ENCODE results near the gene RGS8.

Gene RGS8, protein sequence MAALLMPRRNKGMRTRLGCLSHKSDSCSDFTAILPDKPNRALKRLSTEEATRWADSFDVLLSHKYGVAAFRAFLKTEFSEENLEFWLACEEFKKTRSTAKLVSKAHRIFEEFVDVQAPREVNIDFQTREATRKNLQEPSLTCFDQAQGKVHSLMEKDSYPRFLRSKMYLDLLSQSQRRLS

DNA sequence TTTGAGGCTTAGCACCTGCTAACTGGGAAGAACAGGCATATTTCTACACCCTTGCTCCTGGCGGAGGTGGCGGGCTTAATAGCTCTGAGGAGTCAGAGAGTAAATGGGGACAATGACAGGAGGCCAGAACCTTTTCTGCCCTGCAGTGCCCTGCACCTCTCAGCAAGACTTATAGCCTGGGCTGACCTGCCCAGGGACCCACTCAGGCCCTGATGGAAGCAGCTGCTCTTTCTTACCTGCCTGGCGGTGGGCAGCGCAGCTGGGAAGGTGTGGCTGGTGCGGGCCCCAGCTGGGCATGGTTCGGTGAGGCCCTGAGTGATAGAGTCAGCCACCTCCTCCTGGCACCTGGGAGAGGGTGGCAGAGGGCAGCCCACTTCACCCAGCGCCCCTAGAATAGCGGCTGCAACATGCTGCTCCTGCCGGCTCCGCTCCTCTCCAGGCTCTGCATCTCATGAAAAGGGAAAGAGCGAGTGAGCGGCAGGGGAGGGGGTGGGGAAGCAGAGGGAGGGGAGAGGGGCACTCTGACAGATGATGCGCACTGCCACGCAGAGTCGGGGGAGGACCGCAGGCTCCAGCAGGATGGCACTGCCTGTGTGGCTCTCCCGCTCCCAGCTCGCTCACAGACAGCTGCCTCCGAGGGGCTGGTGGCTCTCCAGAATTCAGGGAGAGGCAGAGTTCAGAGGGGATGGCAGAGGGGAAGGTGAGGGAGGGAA lies at the start of gene RGS8:
RGS8 (minus strand) TSS at position 472 of the 713 bp plus-strand sequence. CDS start 14,938 bp downstream, outside the sequence.
- DNase-seq, result no peak

DNA sequence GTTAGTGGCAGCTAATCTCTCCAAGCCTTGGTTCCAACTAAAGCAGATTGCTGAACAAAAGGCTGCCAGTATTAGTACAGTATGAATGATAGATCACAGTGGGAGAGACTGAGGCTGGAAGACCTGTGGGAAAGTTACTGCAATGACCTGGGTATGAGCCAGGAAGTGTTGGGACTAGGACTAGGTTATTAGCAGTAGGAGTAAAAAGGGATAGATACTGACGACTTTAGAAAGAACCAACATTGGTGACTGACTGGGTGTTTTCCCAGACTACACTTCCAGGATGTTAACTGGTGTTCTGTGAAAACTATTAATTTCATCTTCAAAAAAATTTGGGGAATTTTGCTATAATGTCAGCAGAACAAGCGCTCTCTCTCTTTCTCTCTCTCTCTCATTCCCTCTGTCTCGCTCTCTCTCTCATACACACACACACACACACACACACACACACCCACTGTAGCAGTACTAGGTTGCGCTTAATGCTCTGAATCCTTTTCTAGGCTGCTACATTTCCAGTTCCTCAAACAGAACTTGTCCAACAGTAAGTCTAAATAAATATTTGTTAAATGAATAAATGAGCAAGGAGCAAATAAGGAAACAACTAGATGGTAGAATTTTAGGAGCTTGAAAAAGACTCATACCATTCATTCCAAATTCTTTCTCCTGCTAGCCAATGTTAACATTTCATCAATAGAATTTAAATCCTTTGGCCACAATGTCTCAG lies 47.6 kb upstream of the RGS8 start:
- DNase-seq, result no peak

DNA sequence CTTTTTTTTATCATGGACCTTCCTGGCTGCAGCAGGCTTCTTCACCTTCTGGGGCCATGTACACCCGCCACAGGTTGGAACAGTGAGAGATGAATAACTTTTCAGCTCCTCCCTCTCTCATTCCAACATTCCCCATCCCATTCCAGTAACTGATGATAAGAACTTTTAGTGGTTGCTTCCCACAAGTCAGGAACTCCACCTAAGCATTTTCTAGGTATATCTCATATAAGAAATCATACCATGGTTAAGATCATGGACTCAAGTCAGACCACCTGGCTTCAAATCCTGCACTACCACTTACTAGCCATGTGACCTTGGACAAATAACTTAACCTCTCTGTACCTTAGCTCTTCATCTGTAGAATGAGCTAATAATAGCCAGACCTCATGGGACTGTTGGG lies 42.5 kb upstream of the RGS8 start:
- DNase-seq, result no peak

DNA sequence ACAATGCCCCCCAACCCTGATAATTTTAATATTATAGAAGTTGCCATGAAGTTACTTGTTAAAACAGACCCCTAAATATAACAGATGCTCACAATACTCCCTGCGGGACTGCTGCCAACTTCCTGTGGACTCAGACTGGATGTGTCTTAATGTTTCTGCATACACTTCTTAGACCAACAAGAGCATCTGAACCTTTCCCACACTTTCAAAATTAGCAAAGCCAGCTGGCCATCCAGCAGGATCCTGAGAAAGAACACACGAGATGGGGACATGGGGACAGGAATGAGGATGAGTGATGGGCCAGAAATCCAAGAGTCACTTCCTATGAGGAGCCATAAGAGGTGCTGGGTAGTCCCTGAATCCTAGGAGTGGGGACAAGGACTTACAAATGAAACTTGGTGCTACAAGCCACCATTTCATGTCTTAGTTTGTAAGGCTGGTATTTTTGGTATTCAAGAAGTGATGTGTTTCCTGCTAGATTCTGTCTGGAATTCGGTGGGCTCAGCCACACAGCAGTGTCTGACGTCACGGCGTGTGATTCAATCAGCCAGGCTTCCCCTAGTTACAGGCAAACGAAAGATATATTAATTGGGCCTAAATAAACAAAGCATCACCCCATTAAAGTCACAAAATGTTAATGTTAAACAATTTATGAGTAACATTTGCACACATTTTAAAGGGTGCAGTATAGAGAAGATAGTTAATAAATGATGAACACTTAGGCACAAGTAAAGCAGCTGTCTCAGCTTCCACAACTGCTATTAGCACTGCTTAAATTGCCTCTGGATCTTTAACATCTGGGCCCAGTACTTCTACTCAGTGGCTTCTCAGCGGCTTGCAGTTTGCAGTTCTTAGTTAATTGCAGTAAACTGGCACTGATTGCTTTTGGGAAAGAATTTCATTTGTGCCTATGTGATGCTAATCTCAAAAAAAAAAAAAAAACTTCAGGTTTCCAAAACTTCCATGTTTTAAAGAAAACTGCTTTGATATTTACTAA lies 41.2 kb upstream of the RGS8 start:
- DNase-seq, result no peak

DNA sequence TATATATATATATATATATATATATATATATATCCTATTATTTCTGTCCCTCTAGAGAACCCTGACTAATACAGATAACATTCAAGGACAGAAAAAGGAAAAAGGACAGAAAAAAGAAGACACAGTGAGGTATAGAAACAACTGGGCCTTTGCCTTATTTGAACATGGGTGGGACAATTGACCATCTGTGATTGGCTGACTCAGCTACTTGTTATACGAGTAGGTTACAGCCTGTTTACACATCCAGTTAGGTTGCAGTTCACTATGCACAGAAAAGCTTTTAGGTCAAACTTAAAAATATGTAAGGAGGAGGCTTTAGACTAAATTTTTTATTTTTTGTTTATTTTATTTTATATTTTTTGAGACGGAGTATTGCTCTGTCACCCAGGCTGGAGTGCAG lies 39.8 kb upstream of the RGS8 start:
- no peak for DNase-seq

DNA sequence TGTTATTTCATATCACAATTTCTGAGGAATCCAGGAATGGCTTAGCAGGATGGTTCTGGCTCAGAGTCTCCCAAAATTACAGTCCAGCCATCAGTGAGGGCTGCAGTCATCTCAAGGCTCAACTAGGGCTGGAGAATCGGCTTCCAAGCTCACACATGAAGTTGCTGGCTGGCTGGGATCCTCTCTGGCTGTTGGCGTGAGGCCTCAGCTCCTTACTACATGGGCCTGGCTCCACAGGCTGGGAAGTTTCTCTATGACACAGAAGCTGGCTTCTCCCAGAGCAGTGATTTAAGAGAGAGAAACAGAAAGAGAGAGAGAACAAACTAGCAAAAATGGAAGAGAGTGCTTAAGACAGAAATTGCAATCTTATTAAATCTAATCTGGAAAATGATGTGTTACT lies 38.8 kb upstream of the RGS8 start:
- no peak for DNase-seq

DNA sequence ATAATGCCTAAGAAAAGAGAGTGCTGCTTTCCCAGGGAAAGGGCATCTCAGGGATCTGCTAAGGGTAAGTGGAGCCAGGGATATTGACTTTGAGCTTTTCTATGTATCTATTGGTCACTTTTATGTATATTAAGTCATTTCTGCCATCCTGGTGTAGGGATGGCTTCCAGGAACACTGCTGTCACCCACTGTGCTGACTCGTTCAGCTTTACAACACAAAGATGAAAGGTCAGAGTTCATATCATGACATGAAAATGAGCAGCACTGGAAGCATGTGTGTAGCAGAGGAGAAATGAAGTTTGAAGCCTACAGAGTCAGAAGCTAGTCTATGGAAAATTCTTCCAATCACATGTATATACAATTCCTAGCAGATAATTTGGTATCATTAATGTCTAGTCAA lies 37.1 kb upstream of the RGS8 start:
- DNase-seq, result no peak

DNA sequence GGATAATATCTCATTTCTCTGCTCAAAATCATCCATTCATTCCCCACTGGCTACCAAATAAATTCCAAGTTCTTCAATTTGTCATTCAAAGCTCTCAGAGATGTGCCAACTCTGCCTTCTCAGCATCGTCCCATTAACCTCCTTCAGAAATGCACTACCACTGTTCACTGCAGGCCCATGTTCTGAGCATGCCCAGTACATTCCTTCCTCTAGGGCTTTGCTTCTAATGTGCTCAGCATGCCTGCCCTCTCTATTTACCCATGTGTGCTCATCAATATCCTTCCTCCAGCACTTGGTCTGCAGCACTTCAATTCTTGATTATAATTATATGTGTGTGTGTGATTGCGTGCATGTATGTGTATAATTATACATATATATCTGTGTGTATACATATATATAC lies 36.1 kb upstream of the RGS8 start:
- DNase-seq, result no peak

DNA sequence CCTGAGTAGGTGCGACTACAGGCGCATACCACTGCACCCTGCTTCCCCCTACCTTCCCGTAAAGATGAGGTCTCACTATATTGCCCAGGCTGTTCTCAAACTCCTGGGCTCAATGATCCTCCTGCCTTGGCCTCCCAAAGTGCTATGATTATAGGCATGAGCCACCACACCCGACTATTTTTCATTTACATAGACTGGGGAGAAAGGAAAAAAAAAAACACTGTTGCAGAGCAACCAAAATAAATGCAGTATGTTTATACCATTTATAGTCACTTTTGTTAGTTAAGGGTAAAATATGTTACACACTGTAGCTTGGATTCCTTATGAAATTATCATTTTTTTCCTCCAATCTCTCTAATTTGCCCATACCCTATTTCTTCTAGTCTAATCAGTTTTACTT lies 35.2 kb upstream of the RGS8 start:
- no peak for DNase-seq

DNA sequence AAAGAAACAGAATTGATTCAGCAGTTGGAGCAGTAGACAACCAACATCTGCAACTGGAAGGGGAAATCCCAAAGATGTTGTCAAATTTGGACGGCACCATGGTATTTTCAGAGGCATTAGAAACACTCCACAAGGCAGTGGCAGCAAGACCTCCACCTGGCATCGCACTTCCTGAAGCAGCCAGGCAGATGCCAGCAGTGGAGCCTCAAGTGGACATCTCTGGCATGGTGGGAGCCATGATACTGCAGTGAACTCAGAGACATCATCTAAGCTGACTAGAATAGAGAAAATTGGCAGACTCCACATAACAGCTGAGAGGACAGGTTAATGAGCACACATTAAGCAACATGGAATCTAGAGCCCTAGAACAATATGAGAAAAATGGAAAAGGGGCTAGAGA lies 33.9 kb upstream of the RGS8 start:
- no peak for DNase-seq

DNA sequence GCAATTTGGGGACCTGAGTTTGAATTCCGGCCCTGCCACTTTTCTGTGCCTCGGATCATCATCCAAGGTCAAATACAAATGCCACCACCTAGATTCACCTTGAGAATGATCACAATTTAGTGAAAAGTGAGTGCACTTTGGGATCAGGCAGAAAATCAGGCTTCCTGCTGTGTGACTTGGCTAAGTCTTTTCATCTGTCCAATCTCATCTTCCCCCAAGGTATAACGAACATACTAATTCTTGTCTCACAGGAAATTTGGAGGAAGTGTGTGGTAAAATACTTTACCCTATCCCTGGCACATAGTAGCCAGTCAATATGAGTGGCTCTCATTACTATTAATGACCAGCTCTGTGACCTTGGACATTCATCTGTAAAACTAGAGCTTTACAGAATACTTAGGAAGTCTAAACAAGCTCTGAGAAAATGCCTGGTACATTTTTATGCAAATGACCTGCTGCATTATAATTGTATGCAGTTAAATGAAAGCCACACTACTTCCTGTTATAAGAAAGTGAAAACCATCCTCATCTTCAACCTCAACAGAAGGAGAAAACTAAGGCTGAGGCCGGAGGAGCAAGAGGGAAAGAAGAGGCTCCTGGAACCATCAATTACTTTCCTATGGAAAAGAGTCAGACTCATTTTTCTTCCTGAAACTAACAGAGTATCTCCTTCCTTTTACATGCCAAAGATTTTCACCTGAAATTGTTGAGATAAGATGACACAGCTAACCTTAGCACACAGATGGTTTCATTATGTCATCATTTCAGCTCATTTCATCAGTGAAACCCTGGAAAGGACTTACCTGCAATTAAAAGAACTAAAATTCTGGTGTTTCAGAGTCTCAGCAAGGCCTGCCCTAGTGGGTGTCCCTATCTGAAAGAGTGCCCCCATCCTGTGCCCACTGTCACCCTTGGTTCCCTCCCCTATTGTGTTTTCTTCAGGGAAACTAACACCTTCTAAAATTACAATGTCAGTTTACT lies 32.6 kb upstream of the RGS8 start:
- no peak for DNase-seq

DNA sequence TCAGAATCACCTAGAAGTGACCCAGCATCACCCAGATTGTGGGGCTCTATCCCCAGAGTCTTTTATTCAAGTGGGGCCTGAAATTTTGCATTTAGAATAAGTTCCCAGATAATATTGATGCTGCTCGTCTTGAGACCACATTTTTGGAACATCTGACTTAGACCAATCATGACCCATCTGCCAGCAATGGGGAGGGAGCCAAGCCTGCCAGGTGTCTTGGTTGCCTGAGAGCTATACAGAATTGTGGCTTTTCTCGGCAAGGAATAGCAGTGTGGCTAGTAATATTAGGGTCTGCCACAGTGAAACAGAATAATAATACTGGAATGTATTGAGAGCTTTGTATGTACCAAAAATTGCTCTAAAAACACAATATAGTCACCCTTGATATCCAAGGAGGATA lies 31.1 kb upstream of the RGS8 start:
- no peak for DNase-seq

DNA sequence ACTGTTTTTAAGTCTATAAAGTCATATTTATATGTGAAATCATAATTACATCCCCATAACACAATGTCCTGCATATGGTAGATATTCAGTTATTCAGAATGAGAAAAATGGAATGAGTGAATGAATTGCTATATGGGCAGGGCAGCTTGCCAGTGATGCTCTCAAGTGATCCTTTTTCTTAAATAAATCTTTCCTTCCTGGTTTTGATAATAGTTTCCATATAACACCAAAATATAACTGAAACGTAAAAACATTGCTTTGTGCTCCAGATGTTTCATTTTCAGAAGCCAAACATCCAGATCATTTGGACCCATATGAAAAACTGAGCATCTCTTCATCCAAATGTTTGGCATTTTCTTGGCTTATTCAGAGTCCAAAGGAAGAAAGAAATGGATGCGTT lies 30.2 kb upstream of the RGS8 start:
- no peak for DNase-seq

DNA sequence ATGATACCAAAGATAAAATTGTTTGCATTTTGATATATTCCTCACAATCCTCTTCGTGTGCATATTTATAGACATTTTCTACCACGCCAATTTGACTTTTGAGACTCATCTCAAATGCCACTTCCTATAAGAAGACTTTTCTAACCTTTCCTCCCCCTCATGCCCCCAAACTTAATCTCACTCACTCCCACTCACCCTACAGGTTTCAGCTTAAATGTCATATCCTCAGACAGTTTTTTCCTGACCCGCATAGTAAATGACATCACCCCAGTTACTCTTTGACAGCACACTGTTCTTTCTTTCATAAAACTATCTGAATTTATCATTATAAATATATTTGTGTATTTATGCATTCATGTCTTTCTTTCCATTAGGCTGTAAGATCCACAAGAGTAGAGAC lies 29.6 kb upstream of the RGS8 start:
- DNase-seq, result no peak

DNA sequence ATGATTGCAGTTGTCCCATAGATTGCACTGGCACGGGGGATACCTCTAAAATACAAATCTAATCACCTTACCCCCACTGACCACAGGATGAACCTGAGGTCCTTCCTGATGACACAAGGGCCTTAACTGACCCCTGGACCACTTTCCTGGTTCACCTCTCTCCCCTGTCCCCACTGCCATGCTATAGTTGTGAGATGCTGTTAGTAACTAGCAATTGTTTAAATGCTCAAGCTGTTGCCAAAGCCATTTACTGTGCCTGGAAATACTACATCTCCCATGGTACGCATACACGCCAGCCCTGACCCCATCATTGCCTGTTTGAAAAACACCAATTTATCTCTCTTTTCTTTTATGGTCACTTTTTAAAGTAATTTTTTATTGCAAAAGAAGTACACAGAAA lies 29.1 kb upstream of the RGS8 start:
- DNase-seq, result no peak

DNA sequence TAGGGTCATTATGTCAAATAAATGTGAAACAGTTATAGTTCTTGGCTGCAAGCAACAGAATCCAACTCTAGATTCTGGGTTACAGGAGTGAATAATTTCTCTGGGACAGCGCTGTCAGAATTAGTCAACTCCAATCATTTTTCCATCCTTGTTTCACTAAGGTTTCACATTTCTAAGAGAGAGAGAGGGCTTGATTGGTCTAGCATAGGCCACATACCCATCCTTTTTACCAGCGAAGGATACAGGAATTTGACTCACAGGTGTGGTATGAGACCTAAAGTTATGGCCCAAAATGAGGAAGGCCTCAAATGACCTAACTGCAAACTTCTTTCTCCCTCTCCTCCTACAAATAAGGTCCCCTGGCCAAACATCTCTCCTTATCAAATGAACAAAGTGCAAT lies 25.5 kb upstream of the RGS8 start:
- no peak for DNase-seq

DNA sequence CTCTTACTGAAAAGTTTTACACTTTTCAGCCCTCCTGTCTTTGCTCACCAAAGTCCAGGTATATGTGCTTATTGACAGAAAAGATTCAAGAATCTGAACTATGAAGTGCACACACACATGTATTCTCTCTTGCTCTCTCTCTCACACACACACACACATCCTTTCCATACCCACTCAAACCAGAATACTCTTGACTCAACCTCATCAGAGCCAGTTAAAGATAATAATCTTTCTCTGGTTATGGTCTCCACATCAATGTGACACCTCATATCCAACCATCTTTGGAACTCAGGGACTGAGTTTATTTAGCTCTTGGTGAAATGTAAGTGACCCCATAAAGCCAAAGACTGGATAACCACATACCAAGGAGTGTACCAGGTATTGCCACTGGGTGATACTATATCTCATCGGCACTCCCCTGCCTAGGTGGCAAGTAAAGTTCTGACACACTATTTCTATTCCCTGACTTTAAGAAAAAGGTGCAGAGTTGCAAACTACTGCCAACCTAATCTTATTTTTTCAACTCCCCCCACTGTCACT lies 24.9 kb upstream of the RGS8 start:
- DNase-seq, result no peak

DNA sequence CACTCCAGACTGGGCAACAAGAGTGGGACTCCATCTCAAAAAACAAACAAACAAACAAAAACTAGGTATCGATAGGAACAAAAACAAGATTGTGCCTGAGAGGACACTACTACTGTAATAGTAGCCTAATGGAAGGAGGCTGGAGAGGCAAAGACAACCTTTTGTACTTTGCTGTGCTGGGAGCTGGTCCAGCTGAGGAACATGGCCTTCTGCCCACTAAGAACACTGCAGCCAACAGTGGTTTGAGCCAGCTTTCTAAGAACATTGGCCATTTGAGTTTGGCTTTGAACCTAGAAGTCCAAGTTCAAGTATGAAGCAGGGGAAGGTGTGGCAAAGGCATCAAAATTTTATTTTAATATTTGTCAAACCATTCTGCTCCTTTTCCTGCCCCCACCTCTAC lies 22.7 kb upstream of the RGS8 start:
- DNase-seq, result no peak

DNA sequence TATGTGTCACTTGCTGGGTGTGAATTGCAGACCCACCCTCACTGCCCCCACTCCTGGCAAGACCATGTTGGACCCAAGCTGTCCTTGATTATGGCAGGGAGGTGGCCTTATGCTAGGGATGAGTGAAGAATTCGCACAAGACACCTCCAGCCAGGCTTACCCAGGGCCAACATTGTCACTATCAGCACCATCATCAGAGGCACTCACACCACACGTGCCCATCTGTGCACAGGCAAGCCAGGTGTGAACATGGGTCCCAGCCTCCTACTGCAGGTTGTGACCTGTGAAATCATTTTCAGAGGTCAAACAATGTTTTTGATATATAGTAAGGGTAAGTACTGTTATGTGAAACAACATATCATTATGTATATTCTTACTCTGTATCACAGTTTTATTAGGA lies 20.3 kb upstream of the RGS8 start:
- no peak for DNase-seq

DNA sequence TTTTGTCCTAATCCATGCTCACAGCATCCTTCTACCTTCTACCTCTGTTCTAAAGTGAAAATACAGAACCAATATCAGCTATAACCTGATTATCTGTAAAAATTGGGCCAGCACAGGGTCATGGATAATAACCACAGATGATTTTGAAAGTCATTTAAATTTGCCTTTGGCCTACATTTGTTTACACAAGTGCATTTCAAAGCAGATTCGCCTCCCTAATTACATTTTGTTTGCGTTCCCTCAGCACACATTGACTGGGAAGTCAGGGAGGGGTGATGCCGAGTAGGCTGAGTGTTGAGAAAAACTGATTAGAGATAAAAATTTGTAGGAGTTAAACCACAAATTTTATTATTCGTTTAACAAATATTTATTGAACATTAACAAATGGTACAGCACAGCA lies 19.2 kb upstream of the RGS8 start:
- DNase-seq, result no peak

DNA sequence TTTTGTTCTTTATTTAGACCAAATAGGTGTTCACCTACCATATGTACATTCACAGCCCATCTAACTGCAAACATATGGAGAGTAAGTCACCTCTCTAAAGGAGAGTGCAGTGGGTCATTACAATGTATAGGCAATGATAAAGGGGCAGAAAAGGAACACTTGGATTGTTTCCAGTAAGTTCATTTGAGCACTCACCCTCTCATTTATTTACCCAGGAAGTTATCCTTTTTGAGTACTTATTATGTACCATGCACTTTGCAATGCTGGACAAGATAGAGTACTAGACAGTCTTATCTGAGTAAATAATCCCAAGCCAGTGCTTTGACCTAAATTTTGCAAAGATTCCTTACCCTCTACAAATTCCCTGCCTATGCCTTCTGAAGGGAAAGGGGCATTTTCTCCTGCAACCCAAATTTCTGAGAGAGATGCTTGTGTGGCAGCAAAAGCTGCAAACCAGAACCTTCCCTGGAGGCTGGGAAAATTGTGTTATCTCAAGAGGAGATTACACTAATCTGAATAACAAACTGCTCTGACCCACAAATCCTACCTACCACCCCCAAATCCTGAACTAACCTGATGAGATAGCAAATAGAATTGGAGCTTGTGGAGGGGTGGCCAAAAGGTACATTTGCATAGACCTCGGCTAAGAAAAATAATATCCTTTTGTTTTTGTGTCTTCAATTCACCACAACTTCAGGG lies 18.6 kb upstream of the RGS8 start:
- DNase-seq, result no peak

Measured in Kasumi-1 (cell line).